ENCODE measurements around the gene ABCA7.

Gene ABCA7

GRCh38 chr19:1041835-1042685 is 2.2 kb downstream of the ABCA7 start:
- DNase-seq = no peak

GRCh38 chr19:1042689-1043511 is 3.0 kb downstream of the ABCA7 start:
- DNase-seq = no peak

GRCh38 chr19:1045247-1045603 is 5.3 kb downstream of the ABCA7 start:
- peak; percentile 85 for DNase-seq

- no peak for DNase-seq
These were observed 6.3 kb downstream of the ABCA7 start for GRCh38 chr19:1046117-1046626.

- DNase-seq = no peak
These were observed 7.2 kb downstream of the ABCA7 start for GRCh38 chr19:1046836-1047695.

GRCh38 chr19:1047696-1048147 is 7.8 kb downstream of the ABCA7 start:
- no peak for DNase-seq

GRCh38 chr19:1049106-1049505 is 9.2 kb downstream of the ABCA7 start:
- no peak for DNase-seq

- no peak for DNase-seq
These were observed 9.9 kb downstream of the ABCA7 start for GRCh38 chr19:1049800-1050199.

- DNase-seq = no peak
These were observed 11.3 kb downstream of the ABCA7 start for GRCh38 chr19:1050989-1051788.

- DNase-seq = no peak
These were observed 11.9 kb downstream of the ABCA7 start for GRCh38 chr19:1051791-1052190.

- DNase-seq = no peak
These were observed 12.6 kb downstream of the ABCA7 start for GRCh38 chr19:1052349-1052975.

- DNase-seq = no peak
These were observed 13.5 kb downstream of the ABCA7 start for GRCh38 chr19:1053176-1054101.

- DNase-seq = no peak
These were observed 14.5 kb downstream of the ABCA7 start for GRCh38 chr19:1054102-1055027.

- DNase-seq = no peak
These were observed 15.1 kb downstream of the ABCA7 start for GRCh38 chr19:1055028-1055425.

GRCh38 chr19:1055886-1056620 is 16.1 kb downstream of the ABCA7 start:
- no peak for DNase-seq

- DNase-seq = peak; percentile 83
These were observed 17.4 kb downstream of the ABCA7 start for GRCh38 chr19:1057176-1057855.

- DNase-seq = no peak
These were observed 18.2 kb downstream of the ABCA7 start for GRCh38 chr19:1058112-1058511.

GRCh38 chr19:1060689-1061088 is 20.8 kb downstream of the ABCA7 start:
- no peak for DNase-seq
